ENCODE measurements around the gene RTKN. TPM values are rescaled to one million over a fixed set of nuclear protein-coding genes. Genes with fewer than 3 reads are reported as not detected.

RTKN gene
- total and polyA plus RNA-seq, 2 of the 13 experiments (the other 11 are each of a cell fraction or from before 2014, with no cell fraction given) = 159 to 166 TPM

DNA sequence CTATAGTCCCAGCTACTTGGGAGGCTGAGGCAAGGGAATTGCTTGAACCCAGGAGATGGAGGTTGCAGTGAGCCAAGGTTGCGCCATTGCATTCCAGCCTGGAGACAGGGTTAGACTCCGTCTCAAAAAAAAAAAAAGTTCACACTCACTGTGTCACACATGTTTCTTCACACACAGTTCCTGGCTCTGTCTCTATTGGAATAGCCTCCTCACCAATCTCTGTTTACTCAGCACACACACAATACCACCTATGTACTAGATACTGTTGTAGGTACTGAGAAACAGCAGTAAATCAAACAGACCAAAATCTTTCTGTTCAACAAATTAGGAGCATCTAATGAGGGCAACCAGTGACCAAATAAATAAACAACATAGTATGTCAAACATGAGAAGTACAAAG, 44.4 kb upstream of the RTKN start:
- in situ Hi-C loops (cut with HindIII; ENCODE audit: extremely low pct_ligation_motif_present, low pct_unique_long_range_greater_than_20kb) (no loop called here), intact Hi-C loops (cut with micrococcal nuclease; ENCODE audit: unreplicated experiment) (no loop called here)
- ATAC-seq (no peak), DNase-seq (ENCODE audit: low spot score) (peak; percentile 79), FAIRE-seq (peak; percentile 77)
- POLR2A ChIA-PET = interaction anchor here (1.1 to 20.6 kb wide), 4 partner anchors 13 to 41 kb away, joined by 3 to 795 read pairs (median 93); partner anchors contain the start of genes AUP1, DQX1, HTRA2 and INO80B
- H3K79me2 ChIP-seq (ENCODE audit: insufficient read depth, low read length) = peaks cover 26% of the 10 kb centered on the region
- no peaks in the 10 kb centered on the region; a peak in 1 of 5 replicates for H3K27me3 ChIP-seq (ENCODE audit: control insufficient read depth in 1 of 2, insufficient read depth in 2 of 2, low read length in 2 of 2)
- peak overlapping the region; percentile 46 for H3K27ac ChIP-seq (ENCODE audit: extremely low read length, insufficient read depth, low read length)
- H3K4me1 ChIP-seq (ENCODE audit: insufficient read depth, low read length) = peaks cover 80% of the 10 kb centered on the region
- H3K4me2 ChIP-seq (ENCODE audit: low read depth, low read length) = no peak overlapping the region
- WGBS (ENCODE audit: low lambda C conversion rate) = 60% methylated on average over 2 of the region's 2 CpGs
- no peaks in the 10 kb centered on the region for H4K20me1 ChIP-seq (ENCODE audit: insufficient read depth, low read length)
- H3K9me3 ChIP-seq (ENCODE audit: low read length) = no peaks in the 10 kb centered on the region
- peaks cover 15 to 17% of the 10 kb centered on the region in 2 experiments for H3K36me3 ChIP-seq (replicated peaks in 1 of 2; ENCODE audit: control insufficient read depth in 1 of 2, insufficient read depth in 2 of 2, low read length in 2 of 2)
- no TSS peak for BruUV-seq (replicated peaks)
- CTCF ChIA-PET (ENCODE audit: low intra/inter-chr PET ratio, low total read pairs) = no interaction called here
- H3K4me3 ChIP-seq (replicated peaks in 1 of 3; ENCODE audit: insufficient read depth in 1 of 3, low read depth in 2 of 3, low read length in 3 of 3) = no peak overlapping the region
- no peak overlapping the region for H3K9ac ChIP-seq (ENCODE audit: insufficient read depth, low read depth, low read length)
- no peak overlapping the region for H2AFZ ChIP-seq (ENCODE audit: low read length)
- TF ChIP-seq PHF8 (CRISPR knock-in tag; IDR thresholded peaks at IDR 0.05) (0 out of 2 replicates have a peak, but pooled peaks have one; percentile 17), TCF7 (IDR thresholded peaks at IDR 0.05; ENCODE audit: low read depth) (0 out of 2 replicates have a peak, but pooled peaks have one; percentile 17), SYNCRIP (IDR thresholded peaks at IDR 0.05; ENCODE audit: insufficient read depth, low read depth, low read length) (no peak), NFKBIZ (CRISPR knock-in tag; IDR thresholded peaks at IDR 0.05) (no peak), ZNF441 (CRISPR knock-in tag; IDR thresholded peaks at IDR 0.05; ENCODE audit: borderline replicate concordance) (peak; percentile 88), CREM (IDR thresholded peaks at IDR 0.05) (peak; percentile 44; the same call in 1 of the 2 replicates), CREM (CRISPR knock-in tag; IDR thresholded peaks at IDR 0.05) (no peak), ZNF747 (CRISPR knock-in tag; IDR thresholded peaks at IDR 0.05; ENCODE audit: borderline replicate concordance) (no peak), CHD4 (IDR thresholded peaks at IDR 0.05; ENCODE audit: borderline replicate concordance, low read length) (peak; percentile 21; the same call in 1 of the 2 replicates), MAFF (IDR thresholded peaks at IDR 0.05; ENCODE audit: low read depth, low read length) (no peak), NR2F6 (IDR thresholded peaks at IDR 0.05) (peak; percentile 40; the same call in 1 of the 2 replicates), NR2F6 (CRISPR knock-in tag; IDR thresholded peaks at IDR 0.05) (0 out of 2 replicates have a peak, but pooled peaks have one; percentile 24), THRA (CRISPR knock-in tag; IDR thresholded peaks at IDR 0.05; ENCODE audit: borderline replicate concordance) (peak; percentile 26; the same call in 1 of the 2 replicates), SKI (IDR thresholded peaks at IDR 0.05; ENCODE audit: partially characterized antibody) (peak; percentile 19), GATAD2A (CRISPR knock-in tag; IDR thresholded peaks at IDR 0.05) (peak; percentile 65), SNAPC2 (CRISPR knock-in tag; IDR thresholded peaks at IDR 0.05) (0 out of 2 replicates have a peak, but pooled peaks have one; percentile 23), RXRB (CRISPR knock-in tag; IDR thresholded peaks at IDR 0.05; ENCODE audit: borderline replicate concordance) (0 out of 2 replicates have a peak, but pooled peaks have one; percentile 20), SOX6 (IDR thresholded peaks at IDR 0.05) (no peak), SOX6 (CRISPR knock-in tag; IDR thresholded peaks at IDR 0.05) (peak; percentile 45; the same call in 1 of the 2 replicates), ZNF605 (CRISPR knock-in tag; IDR thresholded peaks at IDR 0.05) (no peak)
- TF ChIP-seq, protein P1, sequence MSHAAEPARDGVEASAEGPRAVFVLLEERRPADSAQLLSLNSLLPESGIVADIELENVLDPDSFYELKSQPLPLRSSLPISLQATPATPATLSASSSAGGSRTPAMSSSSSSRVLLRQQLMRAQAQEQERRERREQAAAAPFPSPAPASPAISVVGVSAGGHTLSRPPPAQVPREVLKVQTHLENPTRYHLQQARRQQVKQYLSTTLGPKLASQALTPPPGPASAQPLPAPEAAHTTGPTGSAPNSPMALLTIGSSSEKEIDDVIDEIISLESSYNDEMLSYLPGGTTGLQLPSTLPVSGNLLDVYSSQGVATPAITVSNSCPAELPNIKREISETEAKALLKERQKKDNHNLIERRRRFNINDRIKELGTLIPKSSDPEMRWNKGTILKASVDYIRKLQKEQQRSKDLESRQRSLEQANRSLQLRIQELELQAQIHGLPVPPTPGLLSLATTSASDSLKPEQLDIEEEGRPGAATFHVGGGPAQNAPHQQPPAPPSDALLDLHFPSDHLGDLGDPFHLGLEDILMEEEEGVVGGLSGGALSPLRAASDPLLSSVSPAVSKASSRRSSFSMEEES (CRISPR knock-in tag; IDR thresholded peaks at IDR 0.05) = 0 out of 2 replicates have a peak, but pooled peaks have one; percentile 15
- TF ChIP-seq, protein P2, sequence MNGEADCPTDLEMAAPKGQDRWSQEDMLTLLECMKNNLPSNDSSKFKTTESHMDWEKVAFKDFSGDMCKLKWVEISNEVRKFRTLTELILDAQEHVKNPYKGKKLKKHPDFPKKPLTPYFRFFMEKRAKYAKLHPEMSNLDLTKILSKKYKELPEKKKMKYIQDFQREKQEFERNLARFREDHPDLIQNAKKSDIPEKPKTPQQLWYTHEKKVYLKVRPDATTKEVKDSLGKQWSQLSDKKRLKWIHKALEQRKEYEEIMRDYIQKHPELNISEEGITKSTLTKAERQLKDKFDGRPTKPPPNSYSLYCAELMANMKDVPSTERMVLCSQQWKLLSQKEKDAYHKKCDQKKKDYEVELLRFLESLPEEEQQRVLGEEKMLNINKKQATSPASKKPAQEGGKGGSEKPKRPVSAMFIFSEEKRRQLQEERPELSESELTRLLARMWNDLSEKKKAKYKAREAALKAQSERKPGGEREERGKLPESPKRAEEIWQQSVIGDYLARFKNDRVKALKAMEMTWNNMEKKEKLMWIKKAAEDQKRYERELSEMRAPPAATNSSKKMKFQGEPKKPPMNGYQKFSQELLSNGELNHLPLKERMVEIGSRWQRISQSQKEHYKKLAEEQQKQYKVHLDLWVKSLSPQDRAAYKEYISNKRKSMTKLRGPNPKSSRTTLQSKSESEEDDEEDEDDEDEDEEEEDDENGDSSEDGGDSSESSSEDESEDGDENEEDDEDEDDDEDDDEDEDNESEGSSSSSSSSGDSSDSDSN (CRISPR knock-in tag; IDR thresholded peaks at IDR 0.05) = no peak
